Breast epithelium (tissue), 4 donors: ENCODE data around the gene IQGAP3. TPM values are rescaled to one million over a fixed set of nuclear protein-coding genes. Genes with fewer than 3 reads are reported as not detected.

Experiments
- DNase-seq, 2 donors: peaks; one replicate each; pipeline ENCODE4 v3.0.0-alpha.2; 2019; ENCODE audit warnings: low spot score in 2 of 2
- H3K27ac ChIP-seq, 2 donors: fragments of 200-600 bp; sonication (generic) in 1 of 2; one replicate each; pipeline ENCODE4 v1.5.1; 2016 to 2019; ENCODE audit warnings: mild to moderate bottlenecking in 1 of 2
- H3K27me3 ChIP-seq, 2 donors: fragments of 200-600 bp; sonication (generic) in 1 of 2; one replicate each; pipeline versions ENCODE4 v1.5.1 to v1.6.0; 2017 to 2019; ENCODE audit warnings: control low read depth in 1 of 2, mild to moderate bottlenecking in 1 of 2
- H3K36me3 ChIP-seq: fragments of 200-600 bp; one replicate; pipeline ENCODE4 v1.5.1; 2019
- H3K4me1 ChIP-seq, 2 donors: fragments of 200-600 bp; sonication (generic); one replicate each; pipeline ENCODE4 v1.5.1; 2016 to 2019; ENCODE audit warnings: control low read depth in 1 of 2
- H3K4me3 ChIP-seq, 3 donors: fragments of 200-600 bp; sonication (generic); 1 replicate in 2 of 3; 2 replicates in 1 of 3; pipeline ENCODE4 v1.5.1; 2016 to 2019; ENCODE audit warnings: mild to moderate bottlenecking in 3 of 3, moderate library complexity in 2 of 3
- H3K9me3 ChIP-seq, 2 donors: fragments of 200-600 bp; sonication (generic) in 1 of 2; one replicate each; pipeline ENCODE4 v1.5.1; 2016 to 2019; ENCODE audit warnings: control low read depth in 1 of 2
- POLR2A ChIP-seq: fragments of 450-650 bp; IDR thresholded peaks from one replicate; pipeline ENCODE4 v1.6.1; 2016; ENCODE audit warnings: antibody characterized with exemption, mild to moderate bottlenecking, moderate library complexity
- POLR2AphosphoS5 ChIP-seq, 3 donors: sonication (generic); formaldehyde crosslinking; IDR thresholded peaks; one replicate each; pipeline ENCODE4 v1.6.1; 2017; ENCODE audit warnings: antibody characterized with exemption in 3 of 3
- intact Hi-C: fragments of 100-400 bp; cut with DNase I; formaldehyde crosslinking; loops from one replicate; pipeline ENCODE4 v1.15.1; 2023; ENCODE audit warnings: low total_unique reads
- total RNA-seq, 3 donors: library from RNA; depleted of rRNA; stranded (reverse); fragments of >200 nt; gene quantifications; one replicate each; pipeline ENCODE4 v1.1.0, GENCODE V29; 2016
- TF ChIP-seq, protein P1 (sequence below), 3 donors: fragments of 450-650 bp; IDR thresholded peaks; one replicate each; pipeline ENCODE4 v1.5.1; 2016 to 2017; ENCODE audit warnings: antibody characterized with exemption in 3 of 3, mild to moderate bottlenecking in 3 of 3, moderate library complexity in 3 of 3

The IQGAP3 gene
- total RNA-seq, 3 donors from 2014 or later: under 0.01 to 1.4 (median 0.15) TPM

- no peak overlapping the region for H3K27ac ChIP-seq
- intact Hi-C loops: no loop called here
- no peaks in the 10 kb centered on the region for H3K9me3 ChIP-seq
- TF ChIP-seq, protein P1, sequence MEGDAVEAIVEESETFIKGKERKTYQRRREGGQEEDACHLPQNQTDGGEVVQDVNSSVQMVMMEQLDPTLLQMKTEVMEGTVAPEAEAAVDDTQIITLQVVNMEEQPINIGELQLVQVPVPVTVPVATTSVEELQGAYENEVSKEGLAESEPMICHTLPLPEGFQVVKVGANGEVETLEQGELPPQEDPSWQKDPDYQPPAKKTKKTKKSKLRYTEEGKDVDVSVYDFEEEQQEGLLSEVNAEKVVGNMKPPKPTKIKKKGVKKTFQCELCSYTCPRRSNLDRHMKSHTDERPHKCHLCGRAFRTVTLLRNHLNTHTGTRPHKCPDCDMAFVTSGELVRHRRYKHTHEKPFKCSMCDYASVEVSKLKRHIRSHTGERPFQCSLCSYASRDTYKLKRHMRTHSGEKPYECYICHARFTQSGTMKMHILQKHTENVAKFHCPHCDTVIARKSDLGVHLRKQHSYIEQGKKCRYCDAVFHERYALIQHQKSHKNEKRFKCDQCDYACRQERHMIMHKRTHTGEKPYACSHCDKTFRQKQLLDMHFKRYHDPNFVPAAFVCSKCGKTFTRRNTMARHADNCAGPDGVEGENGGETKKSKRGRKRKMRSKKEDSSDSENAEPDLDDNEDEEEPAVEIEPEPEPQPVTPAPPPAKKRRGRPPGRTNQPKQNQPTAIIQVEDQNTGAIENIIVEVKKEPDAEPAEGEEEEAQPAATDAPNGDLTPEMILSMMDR (IDR thresholded peaks at IDR 0.05): no peak
- TF ChIP-seq POLR2AphosphoS5 (IDR thresholded peaks at IDR 0.05) (no peak), POLR2A (no peak)
- H3K4me1 ChIP-seq: no peaks in the 10 kb centered on the region
- H3K27me3 ChIP-seq: no peaks in the 10 kb centered on the region
- H3K36me3 ChIP-seq: no peaks in the 10 kb centered on the region
- no peak for DNase-seq
- H3K4me3 ChIP-seq: no peak overlapping the region
Observed at GRCh38 chr1:156578055-156578454, 5.7 kb upstream of the IQGAP3 start.

DNA sequence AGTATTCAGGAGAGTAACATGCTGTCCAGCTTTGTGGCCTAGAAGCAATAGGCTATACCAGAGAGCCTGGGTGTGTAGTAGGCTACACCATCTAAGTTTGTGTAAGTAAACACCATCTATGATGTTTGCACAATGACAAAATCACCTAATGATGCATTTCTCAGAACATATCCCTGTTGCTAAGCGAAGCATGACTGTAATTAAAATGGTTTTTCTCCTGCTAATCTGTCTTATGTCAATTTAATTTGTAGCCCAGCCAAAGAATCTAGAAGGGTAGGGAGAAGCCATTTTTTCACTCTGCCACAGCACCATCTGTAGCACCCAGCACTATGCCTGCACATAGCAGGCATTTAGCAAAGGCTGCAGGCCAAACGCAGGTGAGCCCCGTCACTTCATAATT, 5.2 kb upstream of the IQGAP3 start:
- TF ChIP-seq POLR2AphosphoS5 (IDR thresholded peaks at IDR 0.05) (no peak), POLR2A (no peak)
- TF ChIP-seq, protein P1 (IDR thresholded peaks at IDR 0.05): no peak
- H3K9me3 ChIP-seq: no peaks in the 10 kb centered on the region
- no peak overlapping the region for H3K4me3 ChIP-seq
- no peaks in the 10 kb centered on the region for H3K27me3 ChIP-seq
- intact Hi-C loops: no loop called here
- DNase-seq: no peak
- H3K36me3 ChIP-seq: no peaks in the 10 kb centered on the region
- no peaks in the 10 kb centered on the region for H3K4me1 ChIP-seq
- no peak overlapping the region for H3K27ac ChIP-seq

- no peak overlapping the region for H3K4me3 ChIP-seq
- intact Hi-C loops: no loop called here
Observed at GRCh38 chr1:156574039-156574633, 1.8 kb upstream of the IQGAP3 start.

DNA sequence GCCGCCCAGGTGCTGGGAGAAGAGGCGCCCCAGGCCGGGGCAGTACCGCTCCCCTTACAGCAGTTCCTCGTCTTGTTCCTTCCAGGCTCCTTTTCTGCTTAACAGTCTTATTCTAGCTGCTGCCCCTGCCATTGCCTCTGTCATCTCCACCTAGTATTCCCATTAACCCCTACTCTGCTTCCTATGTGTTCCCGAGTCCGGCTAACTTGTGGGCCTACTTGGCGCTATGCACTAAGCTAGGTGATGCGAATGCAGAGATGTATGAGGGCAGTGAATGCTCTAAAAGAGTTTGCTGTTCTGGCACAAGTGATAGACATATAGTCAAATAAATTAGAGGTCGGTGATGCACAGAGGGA, 276 bp upstream of the IQGAP3 start:
- H3K9me3 ChIP-seq: no peaks in the 10 kb centered on the region
- no peak for DNase-seq
- H3K36me3 ChIP-seq: no peaks in the 10 kb centered on the region
- peaks cover 0 to 6% of the 10 kb centered on the region in 2 donors for H3K27me3 ChIP-seq
- H3K4me1 ChIP-seq: no peaks in the 10 kb centered on the region
- peak overlapping the region; percentile 34 to 63 (median 50) for H3K4me3 ChIP-seq
- intact Hi-C loops: no loop called here
- no peak overlapping the region for H3K27ac ChIP-seq
- TF ChIP-seq POLR2AphosphoS5 (IDR thresholded peaks at IDR 0.05) (no peak), POLR2A (no peak)
- TF ChIP-seq, protein P1 (IDR thresholded peaks at IDR 0.05): no peak

More at GRCh38 chr1:156574039-156574633, 1.8 kb upstream of the IQGAP3 start:
- H3K4me1 ChIP-seq: no peaks in the 10 kb centered on the region
- no peak for DNase-seq
- H3K27ac ChIP-seq: no peak overlapping the region
- H3K9me3 ChIP-seq: no peaks in the 10 kb centered on the region
- TF ChIP-seq, protein P1 (IDR thresholded peaks at IDR 0.05): no peak
- TF ChIP-seq POLR2AphosphoS5 (IDR thresholded peaks at IDR 0.05) (no peak), POLR2A (no peak)
- no peaks in the 10 kb centered on the region for H3K36me3 ChIP-seq
- H3K27me3 ChIP-seq: peaks cover 0 to 6% of the 10 kb centered on the region in 2 donors

GRCh38 chr1:156571261-156571852, 1.0 kb downstream of the IQGAP3 start:
- Histone ChIP-seq H3K27ac (no peak overlapping the region), H3K36me3 (no peaks in the 10 kb centered on the region), H3K9me3 (no peaks in the 10 kb centered on the region), H3K4me3 (no peak overlapping the region), H3K4me1 (no peaks in the 10 kb centered on the region), H3K27me3 (peaks cover 0 to 6% of the 10 kb centered on the region in 2 donors)
- intact Hi-C loops: no loop called here
- TF ChIP-seq POLR2A (no peak), POLR2AphosphoS5 (IDR thresholded peaks at IDR 0.05) (no peak)
- TF ChIP-seq, protein P1 (IDR thresholded peaks at IDR 0.05): no peak
- DNase-seq: no peak
